GM18909 (cell line): ENCODE data around the gene STXBP1.

Experiments used
- ATAC-seq: cut with Tn5 transposase; IDR thresholded peaks from one replicate; pipeline ENCODE4 v1.9.1; 2021; ENCODE audit warnings: mild to moderate bottlenecking; ENCODE audit not compliant: unreplicated experiment, poor library complexity

The STXBP1 gene

GRCh38 chr9:127682351-127683136 is 70.5 kb downstream of the STXBP1 start:
- no peak for ATAC-seq

DNA sequence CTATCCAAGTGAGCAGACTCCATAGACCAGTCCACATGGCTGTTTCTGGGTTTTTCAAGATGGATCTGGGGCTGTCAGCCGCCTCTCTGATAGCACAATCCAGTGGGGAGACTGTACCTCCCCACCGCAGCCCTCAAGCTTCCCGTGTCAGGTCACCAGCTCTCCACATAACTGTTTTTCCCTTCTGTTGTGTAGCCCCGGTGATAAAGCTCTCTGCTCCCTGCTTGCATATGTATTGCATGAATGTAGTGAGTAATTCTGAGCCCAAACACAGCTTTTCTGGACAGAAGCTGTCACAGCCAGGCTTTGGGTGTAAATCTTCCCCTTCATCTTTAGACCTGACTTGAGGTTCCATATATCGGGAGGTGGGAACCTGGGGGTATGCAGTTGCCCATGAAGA is 71.6 kb downstream of the STXBP1 start:
- ATAC-seq = no peak

- no peak for ATAC-seq
These were observed 72.5 kb downstream of the STXBP1 start for GRCh38 chr9:127684576-127684975.

- no peak for ATAC-seq
These were observed 74.7 kb downstream of the STXBP1 start for GRCh38 chr9:127686461-127687393.

DNA sequence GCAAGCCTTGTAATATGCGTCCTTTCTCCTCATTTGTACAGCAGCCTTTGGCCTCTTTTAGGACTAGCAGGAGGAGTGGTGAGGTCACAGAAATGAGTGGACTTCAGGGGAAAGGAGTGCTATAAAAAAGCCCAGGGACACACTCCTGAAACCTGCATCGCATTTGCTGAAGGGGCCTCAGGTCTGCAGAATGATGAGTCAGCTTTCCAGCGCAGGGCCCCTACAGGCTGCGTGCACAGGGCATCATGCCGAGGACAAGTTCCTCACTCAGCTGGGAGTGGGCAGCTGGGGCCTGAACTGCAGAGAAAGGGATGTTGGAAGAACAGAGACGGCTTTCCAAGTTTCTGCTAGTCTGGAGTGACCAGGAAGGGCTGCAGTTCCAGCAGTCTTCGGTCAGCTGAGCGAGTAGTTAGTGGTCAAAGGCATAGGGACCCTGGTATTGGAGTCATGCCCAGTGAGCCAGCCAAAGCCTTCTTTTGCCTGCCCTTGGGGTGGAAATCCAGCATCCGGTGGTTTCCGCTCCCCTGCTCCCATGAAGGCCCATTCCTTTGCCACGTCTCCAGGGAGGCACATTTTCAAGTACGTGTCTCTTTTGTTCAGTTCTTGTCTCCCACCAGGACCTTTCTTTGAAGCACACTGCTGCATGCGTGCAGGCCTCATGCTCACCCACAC is 77.4 kb downstream of the STXBP1 start:
- ATAC-seq = no peak

DNA sequence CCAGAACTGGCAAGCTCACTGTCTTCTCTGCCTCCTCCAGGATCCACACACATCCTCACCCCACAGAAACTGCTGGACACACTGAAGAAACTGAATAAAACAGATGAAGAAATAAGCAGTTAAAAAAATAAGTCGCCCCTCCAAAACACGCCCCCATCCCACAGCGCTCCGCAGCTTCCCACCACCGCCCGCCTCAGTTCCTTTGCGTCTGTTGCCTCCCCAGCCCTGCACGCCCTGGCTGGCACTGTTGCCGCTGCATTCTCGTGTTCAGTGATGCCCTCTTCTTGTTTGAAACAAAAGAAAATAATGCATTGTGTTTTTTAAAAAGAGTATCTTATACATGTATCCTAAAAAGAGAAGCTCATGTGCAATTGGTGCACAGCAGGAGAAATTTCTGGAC is 78.7 kb downstream of the STXBP1 start:
- no peak for ATAC-seq

DNA sequence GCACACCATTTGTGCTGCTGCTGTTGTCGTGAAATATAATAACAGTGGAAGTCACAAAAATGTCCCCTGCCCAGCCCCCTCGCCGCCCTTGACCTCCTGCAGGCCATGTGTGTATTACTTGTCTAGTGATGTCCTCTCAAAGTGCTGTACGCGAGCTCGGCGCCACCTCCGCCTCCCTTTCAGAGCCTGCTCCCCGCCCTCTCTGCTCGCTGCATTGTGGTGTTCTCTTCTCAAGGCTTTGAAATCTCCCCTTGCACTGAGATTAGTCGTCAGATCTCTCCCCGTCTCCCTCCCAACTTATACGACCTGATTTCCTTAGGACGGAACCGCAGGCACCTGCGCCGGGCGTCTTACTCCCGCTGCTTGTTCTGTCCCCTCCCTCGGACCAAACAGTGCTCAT is 80.0 kb downstream of the STXBP1 start:
- no peak for ATAC-seq

DNA sequence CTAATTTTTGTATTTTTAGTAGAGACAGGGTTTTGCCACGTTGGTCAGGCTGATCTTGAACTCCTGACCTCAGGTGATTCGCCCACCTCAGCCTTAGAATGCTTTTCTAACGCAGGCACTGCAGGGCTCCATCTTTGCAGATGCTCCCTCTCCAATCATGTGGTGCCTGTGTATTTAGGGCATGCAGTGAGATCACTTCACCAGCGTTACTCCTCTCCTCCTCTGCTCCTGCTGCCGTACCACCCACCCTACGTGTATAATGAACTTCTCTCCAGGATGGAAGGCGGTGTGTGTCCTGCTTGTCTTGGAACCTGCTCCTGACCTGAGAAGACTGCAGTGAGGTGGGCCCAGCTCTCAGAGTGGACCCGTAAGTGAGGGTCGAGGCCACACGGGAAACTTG is 81.1 kb downstream of the STXBP1 start:
- no peak for ATAC-seq

GRCh38 chr9:127693697-127694096 is 81.6 kb downstream of the STXBP1 start:
- no peak for ATAC-seq

DNA sequence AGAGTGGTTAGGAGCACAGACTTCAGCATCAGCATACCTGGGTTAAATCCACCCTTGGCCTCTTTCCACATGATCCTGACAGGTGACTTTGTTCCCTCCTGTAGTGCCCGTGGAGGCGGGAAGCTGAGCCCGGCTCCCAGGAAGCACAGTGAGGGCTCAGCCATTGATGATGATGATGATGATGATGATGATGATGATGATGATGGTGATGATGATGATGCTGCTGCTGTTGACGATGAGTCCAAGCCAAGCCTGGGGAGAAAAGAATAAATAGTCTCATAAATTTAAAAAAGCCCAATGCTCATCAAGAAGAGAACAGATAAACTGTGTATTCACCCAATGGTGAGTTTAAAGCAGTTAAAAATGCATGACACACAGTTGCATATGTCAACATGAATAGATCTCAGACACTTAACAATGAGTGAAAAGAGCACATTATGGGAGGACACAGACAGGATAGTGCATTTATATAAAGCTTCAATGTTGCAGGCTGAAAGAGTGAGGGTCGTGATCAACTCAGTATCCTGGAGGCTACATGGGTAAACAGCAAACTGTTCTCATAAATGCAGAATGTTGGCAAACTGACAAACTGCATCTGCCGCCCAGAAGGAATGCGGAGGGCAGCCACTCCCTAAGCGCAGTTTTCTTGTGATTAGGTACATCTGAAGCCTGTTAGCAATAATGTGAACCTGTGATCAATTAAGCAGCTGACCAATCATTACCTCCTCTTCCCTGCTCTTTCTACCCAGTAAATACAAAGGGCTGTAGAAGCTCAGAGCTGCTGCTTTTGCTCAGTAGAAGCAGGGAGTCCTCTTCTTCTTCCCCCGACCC is 83.0 kb downstream of the STXBP1 start:
- ATAC-seq = no peak

- no peak for ATAC-seq
These were observed 85.5 kb downstream of the STXBP1 start for GRCh38 chr9:127697575-127697974.

- no peak for ATAC-seq
These were observed 86.3 kb downstream of the STXBP1 start for GRCh38 chr9:127698386-127698785.

DNA sequence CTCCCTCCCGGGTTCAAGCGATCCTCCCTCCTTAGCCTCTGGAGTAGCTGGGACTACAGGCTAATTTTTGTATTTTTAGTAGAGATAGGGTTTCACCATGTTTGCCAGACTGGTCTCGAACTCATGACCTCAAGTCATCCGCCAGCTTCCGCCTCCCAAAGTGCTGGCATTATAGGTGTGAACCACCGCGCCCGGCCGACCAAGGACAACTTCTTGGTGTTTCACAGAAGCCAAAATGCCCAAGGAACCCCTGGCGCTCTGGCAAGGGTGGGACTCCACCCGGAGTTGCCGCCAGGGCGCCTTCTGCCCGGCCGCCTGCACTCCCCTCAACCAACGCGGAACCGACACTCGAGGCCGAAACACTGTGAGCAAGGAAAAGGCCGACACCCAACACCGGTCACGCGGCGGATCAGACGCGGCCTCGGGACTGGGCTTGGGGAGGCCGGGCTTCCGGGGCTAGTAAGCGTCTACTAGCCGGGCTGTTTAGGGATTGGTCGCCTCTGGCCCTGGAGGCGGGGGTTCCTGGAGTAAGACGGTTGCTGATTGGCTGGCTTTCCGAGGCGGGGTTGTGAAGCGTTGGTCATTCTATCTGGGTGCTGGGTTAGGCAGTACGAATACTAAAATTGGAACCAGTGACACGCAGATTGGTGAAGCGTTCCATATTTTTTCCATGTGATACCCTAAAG is 87.1 kb downstream of the STXBP1 start:
- ATAC-seq = peak; percentile 81

DNA sequence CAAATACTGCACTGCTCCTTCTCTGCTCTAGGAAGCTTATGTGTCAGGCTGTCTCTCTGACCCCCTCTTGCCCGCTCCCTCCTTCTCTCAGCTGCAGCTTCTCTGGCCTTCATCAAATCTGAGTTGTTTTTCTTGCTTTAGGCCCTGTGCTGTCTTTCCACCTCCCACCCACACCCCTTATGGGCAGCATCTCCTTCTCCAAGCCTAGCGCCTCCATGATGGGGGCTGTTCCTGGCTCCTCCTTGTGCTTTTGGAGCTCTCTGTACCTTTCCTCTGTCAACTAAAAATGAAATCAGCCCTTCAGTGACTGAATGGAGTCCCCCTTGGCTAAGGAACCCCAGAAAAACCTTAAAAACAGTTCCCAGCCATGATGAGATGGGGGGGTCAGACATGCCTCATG is 88.1 kb downstream of the STXBP1 start:
- ATAC-seq = no peak

DNA sequence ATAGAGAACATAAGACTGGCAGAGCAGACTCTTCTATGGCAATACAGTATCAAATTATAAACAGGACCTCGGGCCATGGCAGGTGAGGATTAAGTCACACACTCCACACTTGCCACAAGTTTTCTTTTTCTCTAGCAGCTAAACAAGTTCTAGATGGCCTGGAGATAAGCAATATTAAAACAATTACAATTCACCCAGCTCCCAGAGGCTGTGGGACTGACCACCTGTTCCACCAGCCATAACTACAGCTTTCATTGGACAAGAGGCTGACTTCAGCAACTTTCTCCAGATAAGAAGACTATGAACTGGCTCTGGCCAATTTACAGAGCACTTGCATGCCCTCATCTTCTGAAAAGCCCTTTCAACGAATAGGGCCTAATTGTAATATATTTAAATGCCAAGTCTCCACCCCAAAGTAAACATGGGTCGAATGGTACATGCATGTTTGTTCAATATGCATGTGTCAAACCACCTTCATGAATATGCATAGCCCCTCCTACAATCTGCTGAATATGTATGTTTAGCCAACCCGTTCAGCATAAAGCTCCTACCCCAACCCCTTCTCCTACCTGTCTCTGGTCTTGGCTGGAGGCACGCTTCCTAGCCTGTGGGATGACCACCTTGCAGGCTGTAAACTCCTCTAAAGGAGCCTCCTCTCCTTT is 88.6 kb downstream of the STXBP1 start:
- no peak for ATAC-seq

- no peak for ATAC-seq
These were observed 91.3 kb downstream of the STXBP1 start for GRCh38 chr9:127703289-127703946.

GRCh38 chr9:127705577-127706379 is 93.7 kb downstream of the STXBP1 start:
- ATAC-seq = no peak

DNA sequence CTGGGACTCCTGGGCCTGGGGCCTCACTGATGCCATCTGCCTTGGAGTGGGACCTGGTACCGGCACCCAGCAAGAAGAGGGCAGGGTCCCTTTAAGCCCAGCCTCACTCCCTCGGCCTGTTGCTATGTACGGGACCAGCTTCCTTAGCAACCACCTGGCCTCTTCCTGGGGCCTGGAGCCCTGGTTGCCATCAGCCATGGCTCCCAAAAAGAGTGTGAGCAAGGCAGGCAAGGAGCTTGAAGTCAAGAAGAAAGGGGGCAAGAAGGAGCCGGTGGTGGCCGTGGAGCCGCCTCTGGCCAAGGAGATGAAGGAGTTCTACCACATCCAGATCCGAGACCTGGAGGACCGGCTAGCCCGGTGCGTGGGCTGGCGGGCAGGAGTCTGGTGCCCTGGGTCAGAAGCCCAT is 94.8 kb downstream of the STXBP1 start, which contains the start of gene CFAP157:
Gene CFAP157, plus strand, starts transcription at position 153 of the 406 bp plus-strand sequence. Its CDS starts 44 bp downstream, at position 197.
- no peak for ATAC-seq
